Activated naive CD4-positive, alpha-beta T cell treated with anti-CD3 and anti-CD28 coated beads, Interleukin-2, amount 10 ng/mL, durations not matched to agents 7 days and 5 days (primary cell): ENCODE measurements around the gene C1orf216.
"Not testable (repeated sequence)": the region's sequence is repeated elsewhere in the genome, so short reads cannot be mapped to it uniquely, and the experiment has no call there.

Experiments used
- CTCF ChIA-PET: fragments of 350-600 bp; sonication (Branson Sonifier 250); formaldehyde crosslinking; loops from one replicate; lab custom pipeline; 2021; ENCODE audit warnings: antibody characterized with exemption; lab: Charles Lee
- DNase-seq: peaks from one replicate; pipeline ENCODE4 v3.0.0-alpha.2; 2020
- H3K27ac Mint-ChIP-seq: one replicate; pipeline ENCODE4 v1.8.0; 2021; ENCODE audit warnings: mild to moderate bottlenecking, moderate library complexity, mixed read lengths
- H3K27me3 Mint-ChIP-seq: one replicate; pipeline ENCODE4 v1.8.0; 2021; ENCODE audit warnings: mild to moderate bottlenecking, mixed read lengths
- H3K36me3 Mint-ChIP-seq: one replicate; pipeline ENCODE4 v1.8.0; 2021; ENCODE audit warnings: mixed read lengths
- H3K4me1 Mint-ChIP-seq: one replicate; pipeline ENCODE4 v1.8.0; 2021; ENCODE audit warnings: mixed read lengths
- H3K4me3 Mint-ChIP-seq: one replicate; pipeline ENCODE4 v1.8.0; 2021; ENCODE audit warnings: mild to moderate bottlenecking, moderate library complexity, mixed read lengths
- H3K9me3 Mint-ChIP-seq: one replicate; pipeline ENCODE4 v1.8.0; 2021; ENCODE audit warnings: mixed read lengths

Gene C1orf216

GRCh38 chr1:35717911-35718476 lies 690 bp downstream of the C1orf216 start:
- Mint-ChIP-seq H3K4me1 (peaks cover 31% of the 10 kb centered on the region), H3K27ac (peak overlapping the region; percentile 30), H3K36me3 (peaks cover 12% of the 10 kb centered on the region), H3K9me3 (no peaks in the 10 kb centered on the region), H3K4me3 (peak overlapping the region; percentile 56), H3K27me3 (no peaks in the 10 kb centered on the region)
- DNase-seq: no peak
- CTCF ChIA-PET: interaction anchor here (0.6 to 5.5 kb wide), 6 partner anchors 9 to 150 kb away, joined by 3 to 78 read pairs (median 8); partner anchors contain the start of gene CLSPN

DNA sequence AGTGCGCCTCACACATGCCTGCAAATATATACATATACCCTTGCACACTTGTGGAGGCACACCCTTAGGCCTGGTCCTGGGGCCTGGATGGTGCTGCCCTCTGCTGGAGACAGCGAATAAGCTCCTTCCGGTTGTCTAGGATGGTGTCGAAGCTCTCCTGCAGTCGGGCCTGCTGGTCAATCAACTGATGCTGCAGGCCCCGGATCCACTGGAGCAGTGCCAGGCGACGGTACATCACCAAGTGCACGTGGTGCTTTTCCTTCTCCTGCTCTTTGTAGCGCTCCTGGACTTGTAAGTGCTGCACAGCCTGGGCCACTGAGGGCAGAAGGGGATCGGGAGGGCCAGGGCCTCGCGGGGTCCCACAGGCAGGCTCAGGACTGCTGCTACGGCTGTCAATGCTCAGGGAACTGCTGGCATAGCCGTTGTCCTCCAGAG lies 3.1 kb downstream of the C1orf216 start:
- Mint-ChIP-seq H3K4me3 (no peak overlapping the region), H3K9me3 (no peaks in the 10 kb centered on the region), H3K27me3 (peaks cover 3% of the 10 kb centered on the region), H3K36me3 (peaks cover 10% of the 10 kb centered on the region), H3K4me1 (peaks cover 31% of the 10 kb centered on the region), H3K27ac (no peak overlapping the region)
- CTCF ChIA-PET: interaction anchor here (0.6 to 5.5 kb wide), 37 partner anchors 8 to 517 kb away, joined by 3 to 78 read pairs (median 4); partner anchors contain the start of gene TFAP2E
- DNase-seq: peak; percentile 87

DNA sequence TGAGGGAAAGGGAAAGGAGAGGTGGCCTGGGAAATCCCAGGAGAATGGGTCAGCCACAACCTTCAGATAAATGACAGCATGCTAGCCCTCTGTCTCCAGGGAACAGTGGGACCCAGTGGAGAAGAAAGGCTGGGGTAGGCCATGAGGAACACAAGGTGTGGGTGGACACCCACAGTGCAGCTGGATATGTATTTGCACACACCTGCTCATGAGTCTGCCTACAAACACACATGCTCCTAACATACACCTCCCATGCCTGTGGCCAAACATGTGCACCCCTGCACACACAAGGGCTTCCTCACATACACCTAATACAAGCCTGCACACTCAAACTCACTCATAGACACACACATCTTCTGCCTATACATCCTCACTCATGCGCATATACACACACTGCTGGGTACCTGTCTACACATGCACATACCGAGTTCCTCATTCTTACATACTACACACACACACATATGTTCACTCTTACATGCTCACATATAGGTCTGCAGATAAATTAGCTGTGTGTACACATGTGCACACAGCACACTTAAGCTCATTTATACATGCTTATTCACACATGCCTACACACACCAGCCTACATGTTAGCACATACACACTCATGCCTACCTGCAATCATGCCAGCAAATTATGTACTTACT lies 3.6 kb downstream of the C1orf216 start:
- Mint-ChIP-seq H3K36me3 (peaks cover 10% of the 10 kb centered on the region), H3K27ac (peak overlapping the region; percentile 43), H3K27me3 (peaks cover 7% of the 10 kb centered on the region), H3K4me3 (no peak overlapping the region), H3K9me3 (no peaks in the 10 kb centered on the region), H3K4me1 (peaks cover 31% of the 10 kb centered on the region)
- no peak for DNase-seq
- CTCF ChIA-PET: interaction anchor here (0.6 to 5.5 kb wide), 33 partner anchors 8 to 516 kb away, joined by 3 to 78 read pairs (median 4); partner anchors contain the start of gene TFAP2E

GRCh38 chr1:35711098-35711497 lies 7.6 kb downstream of the C1orf216 start:
- not testable (repeated sequence) for DNase-seq, H3K4me3 Mint-ChIP-seq, H3K36me3 Mint-ChIP-seq, H3K9me3 Mint-ChIP-seq, H3K27ac Mint-ChIP-seq
- Mint-ChIP-seq H3K4me1 (peaks cover 25% of the 10 kb centered on the region), H3K27me3 (peaks cover 45% of the 10 kb centered on the region)
- CTCF ChIA-PET: interaction anchor here (1.1 kb wide), 1 partner anchor 16 kb away, joined by 3 read pairs; no protein-coding TSS in a partner anchor

GRCh38 chr1:35708952-35709351 lies 9.7 kb downstream of the C1orf216 start:
- CTCF ChIA-PET: no interaction called here
- H3K27ac Mint-ChIP-seq: no peak overlapping the region
- peaks cover 67% of the 10 kb centered on the region for H3K27me3 Mint-ChIP-seq
- no peaks in the 10 kb centered on the region for H3K9me3 Mint-ChIP-seq
- no peaks in the 10 kb centered on the region for H3K36me3 Mint-ChIP-seq
- no peak for DNase-seq
- H3K4me1 Mint-ChIP-seq: peaks cover 16% of the 10 kb centered on the region
- H3K4me3 Mint-ChIP-seq: peak overlapping the region; percentile 58

DNA sequence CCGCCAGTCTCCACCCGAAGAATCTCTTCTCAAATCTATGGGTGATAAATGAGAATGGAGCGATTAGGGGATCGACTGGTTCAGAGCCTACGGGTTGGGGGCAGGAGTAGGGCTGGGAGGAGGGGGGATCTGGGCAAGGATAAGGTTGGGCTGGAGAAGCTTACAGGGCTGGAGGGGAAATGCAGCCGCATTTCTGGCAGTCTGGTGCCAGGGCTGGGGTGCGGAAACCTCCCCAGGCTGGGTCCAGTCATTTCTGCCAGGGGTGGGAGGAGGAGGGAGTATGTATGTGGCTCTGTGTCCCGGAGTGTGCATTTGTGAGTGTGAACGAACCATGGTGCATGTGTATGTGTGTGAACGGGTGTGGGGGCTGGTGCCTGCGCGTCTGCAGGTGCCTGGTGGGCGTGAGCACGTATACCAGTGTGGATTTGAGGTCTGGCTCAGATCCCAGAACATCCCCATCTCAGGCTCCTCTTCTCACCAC lies 10.2 kb downstream of the C1orf216 start:
- no peaks in the 10 kb centered on the region for H3K36me3 Mint-ChIP-seq
- CTCF ChIA-PET: no interaction called here
- H3K4me1 Mint-ChIP-seq: peaks cover 16% of the 10 kb centered on the region
- peaks cover 70% of the 10 kb centered on the region for H3K27me3 Mint-ChIP-seq
- DNase-seq: no peak
- peak overlapping the region; percentile 58 for H3K4me3 Mint-ChIP-seq
- no peaks in the 10 kb centered on the region for H3K9me3 Mint-ChIP-seq
- H3K27ac Mint-ChIP-seq: no peak overlapping the region

DNA sequence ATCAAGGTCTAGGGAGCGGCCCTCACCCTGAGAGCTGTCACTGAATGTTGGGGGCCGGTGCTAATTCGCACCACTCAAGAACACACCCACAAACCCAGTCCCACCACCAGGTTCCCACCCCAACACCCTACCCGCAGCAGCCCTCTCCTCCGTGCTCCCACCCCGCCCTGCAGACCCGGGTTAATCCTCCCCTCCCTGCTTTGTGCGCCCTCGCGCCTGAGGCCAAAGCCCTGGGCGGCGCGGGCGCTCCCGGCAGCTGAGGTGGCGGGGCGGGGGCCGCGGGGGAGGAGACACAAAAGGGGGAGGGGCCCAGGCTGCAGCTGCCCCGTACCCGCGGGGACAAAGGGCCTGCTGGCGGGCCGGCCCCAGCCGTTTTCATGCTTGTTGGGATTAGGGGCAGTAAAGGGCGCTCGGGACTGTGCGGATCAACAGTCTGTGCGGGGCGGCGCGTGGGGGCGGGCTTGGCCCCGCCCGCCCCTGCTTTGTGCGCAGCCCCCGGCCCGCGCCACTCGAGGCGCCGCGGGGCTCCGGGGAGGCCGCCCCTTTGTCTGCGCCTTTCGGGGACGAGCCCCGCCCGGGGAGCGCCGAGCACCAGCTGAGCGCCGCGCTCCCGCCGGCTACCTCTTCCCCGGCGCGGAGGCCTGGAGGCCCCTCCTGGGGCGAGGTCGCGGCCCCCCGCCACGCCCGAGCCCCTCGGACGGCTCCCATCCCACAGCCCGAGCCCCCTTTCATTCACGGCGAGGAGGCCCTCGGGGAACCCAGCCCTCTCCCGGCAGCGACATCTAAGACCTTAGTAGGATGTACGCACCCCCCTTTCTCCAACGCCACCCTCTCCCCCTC lies 10.9 kb downstream of the C1orf216 start:
- DNase-seq: peak; percentile 53
- peaks cover 16% of the 10 kb centered on the region for H3K4me1 Mint-ChIP-seq
- peaks cover 76% of the 10 kb centered on the region for H3K27me3 Mint-ChIP-seq
- CTCF ChIA-PET: no interaction called here
- no peaks in the 10 kb centered on the region for H3K36me3 Mint-ChIP-seq
- H3K9me3 Mint-ChIP-seq: no peaks in the 10 kb centered on the region
- H3K27ac Mint-ChIP-seq: no peak overlapping the region
- H3K4me3 Mint-ChIP-seq: peak overlapping the region; percentile 72

DNA sequence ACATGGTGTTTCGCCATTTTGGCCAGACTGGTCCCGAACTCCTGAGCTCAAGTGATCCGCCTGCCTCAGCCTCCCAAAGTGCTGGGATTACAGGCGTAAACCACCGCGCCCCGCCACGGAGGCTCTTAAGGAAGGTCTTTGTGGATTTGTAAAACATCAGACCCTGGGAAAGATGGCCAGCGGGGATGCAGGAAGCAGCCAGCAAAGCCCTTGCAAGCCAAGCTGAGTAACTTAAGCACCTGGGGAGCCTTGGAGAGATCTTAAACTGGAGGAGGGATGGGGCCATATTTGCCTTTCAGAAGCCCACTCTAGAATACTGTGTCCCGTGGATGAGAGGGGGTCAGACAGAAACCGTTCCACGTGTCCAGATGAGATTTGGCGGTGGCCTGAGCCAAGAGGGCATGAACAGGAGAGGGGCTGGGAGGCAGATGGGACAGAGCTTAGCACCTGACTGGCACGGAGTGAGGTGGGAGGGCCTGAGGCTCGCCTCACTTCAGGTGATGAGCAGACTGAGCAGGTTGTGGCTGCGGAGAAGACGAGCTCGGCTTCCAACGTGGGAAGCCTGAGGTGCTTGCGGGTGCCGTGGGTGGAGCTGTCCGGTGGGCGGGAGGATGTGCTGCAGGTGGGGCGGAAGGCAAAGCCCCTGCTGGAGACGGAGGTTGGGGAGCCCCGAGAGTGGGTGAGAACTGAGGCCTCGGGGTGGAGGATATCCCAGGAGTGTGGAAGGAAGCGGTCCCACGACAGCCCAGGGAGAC lies 11.7 kb downstream of the C1orf216 start:
- Mint-ChIP-seq H3K4me1 (peaks cover 16% of the 10 kb centered on the region), H3K4me3 (peak overlapping the region; percentile 72), H3K36me3 (no peaks in the 10 kb centered on the region), H3K9me3 (no peaks in the 10 kb centered on the region), H3K27ac (no peak overlapping the region), H3K27me3 (peaks cover 83% of the 10 kb centered on the region)
- DNase-seq: peak; percentile 58
- CTCF ChIA-PET: interaction anchor here (0.9 kb wide), 1 partner anchor 8 kb away, joined by 3 read pairs; no protein-coding TSS in a partner anchor

GRCh38 chr1:35702508-35702907 lies 16.2 kb downstream of the C1orf216 start:
- Mint-ChIP-seq H3K36me3 (no peaks in the 10 kb centered on the region), H3K4me1 (peaks cover 8% of the 10 kb centered on the region), H3K27ac (no peak overlapping the region), H3K9me3 (no peaks in the 10 kb centered on the region), H3K27me3 (peaks cover 87% of the 10 kb centered on the region), H3K4me3 (no peak overlapping the region)
- CTCF ChIA-PET: interaction anchor here (5.7 kb wide), 1 partner anchor 12 kb away, joined by 33 read pairs; no protein-coding TSS in a partner anchor
- no peak for DNase-seq

DNA sequence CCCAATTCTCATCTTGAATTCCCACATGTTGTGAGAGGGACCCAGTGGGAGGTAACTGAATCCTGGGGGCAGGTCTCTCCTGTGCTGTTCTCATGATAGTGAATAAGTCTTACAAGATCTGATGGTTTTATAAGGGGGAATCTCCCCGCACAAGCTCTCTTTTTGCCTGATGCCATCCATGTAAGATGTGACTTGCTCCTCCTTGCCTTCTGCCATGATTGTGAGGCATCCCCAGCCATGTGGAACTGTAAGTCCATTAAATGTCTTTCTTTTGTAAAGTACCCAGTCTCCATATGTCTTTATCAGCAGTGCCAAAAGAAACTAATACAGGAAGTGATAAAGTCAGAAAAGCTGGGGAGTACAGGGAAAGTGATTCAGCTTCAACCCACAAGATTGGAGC lies 19.5 kb downstream of the C1orf216 start:
- not testable (repeated sequence) for H3K36me3 Mint-ChIP-seq, H3K4me3 Mint-ChIP-seq, DNase-seq, H3K9me3 Mint-ChIP-seq, H3K4me1 Mint-ChIP-seq, H3K27ac Mint-ChIP-seq
- peaks cover 64% of the 10 kb centered on the region for H3K27me3 Mint-ChIP-seq
- CTCF ChIA-PET: interaction anchor here (1.9 kb wide), 1 partner anchor 130 kb away, joined by 6 read pairs; no protein-coding TSS in a partner anchor

GRCh38 chr1:35692317-35692716 lies 26.4 kb downstream of the C1orf216 start:
- Mint-ChIP-seq H3K27ac (no peak overlapping the region), H3K4me3 (no peak overlapping the region), H3K27me3 (peaks cover 52% of the 10 kb centered on the region), H3K36me3 (no peaks in the 10 kb centered on the region), H3K4me1 (no peaks in the 10 kb centered on the region), H3K9me3 (no peaks in the 10 kb centered on the region)
- DNase-seq: no peak
- CTCF ChIA-PET: no interaction called here

DNA sequence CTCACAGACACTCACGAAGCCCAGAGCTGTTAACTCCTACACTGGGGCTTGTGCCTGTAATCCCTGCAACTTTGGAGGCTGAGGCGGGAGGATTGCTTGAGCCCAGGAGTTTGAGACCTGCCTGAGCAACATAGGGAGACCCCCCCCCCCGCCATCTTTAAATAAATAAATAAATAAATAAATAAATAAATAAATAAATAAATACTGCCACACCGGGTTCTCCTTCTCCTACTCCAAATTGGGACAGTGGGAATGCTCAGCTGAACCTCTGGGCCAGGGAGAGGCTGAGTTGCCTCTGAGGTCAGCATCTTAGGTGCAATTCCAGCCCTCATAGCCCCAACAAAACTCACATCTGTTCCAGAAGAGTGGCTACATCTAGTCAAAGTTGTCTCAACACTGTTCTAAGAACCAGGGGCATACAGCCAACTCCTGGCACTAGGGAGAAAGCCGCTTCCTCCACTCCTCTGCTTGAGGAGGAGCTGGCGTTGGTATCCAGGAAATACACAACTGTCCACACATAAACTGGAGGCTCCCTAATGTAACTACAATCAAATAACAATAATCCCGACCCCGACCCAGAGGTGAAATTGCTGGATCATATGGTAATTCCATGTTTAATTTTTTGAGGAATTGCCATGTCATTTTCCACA lies 27.0 kb downstream of the C1orf216 start:
- Mint-ChIP-seq H3K9me3 (no peaks in the 10 kb centered on the region), H3K4me3 (no peak overlapping the region), H3K27ac (no peak overlapping the region), H3K4me1 (no peaks in the 10 kb centered on the region), H3K27me3 (peaks cover 52% of the 10 kb centered on the region), H3K36me3 (no peaks in the 10 kb centered on the region)
- DNase-seq: no peak
- CTCF ChIA-PET: no interaction called here

- CTCF ChIA-PET: no interaction called here
- no peaks in the 10 kb centered on the region for H3K4me1 Mint-ChIP-seq
- H3K27ac Mint-ChIP-seq: no peak overlapping the region
- H3K36me3 Mint-ChIP-seq: no peaks in the 10 kb centered on the region
- no peak overlapping the region for H3K4me3 Mint-ChIP-seq
- DNase-seq: no peak
- peaks cover 50% of the 10 kb centered on the region for H3K27me3 Mint-ChIP-seq
- H3K9me3 Mint-ChIP-seq: no peaks in the 10 kb centered on the region
Observed at GRCh38 chr1:35691080-35691479, 27.6 kb downstream of the C1orf216 start.
